HG02759 (cell line): ENCODE data around the gene SGSM2.

ENCODE experiments used
- ATAC-seq: cut with Tn5 transposase; IDR thresholded peaks from one replicate; pipeline ENCODE4 v1.9.1; 2021; ENCODE audit warnings: mild to moderate bottlenecking, moderate library complexity; ENCODE audit not compliant: unreplicated experiment

SGSM2 gene

GRCh38 chr17:2416010-2416734, 78.9 kb downstream of the SGSM2 start:
- no peak for ATAC-seq

GRCh38 chr17:2418572-2418971, 81.3 kb downstream of the SGSM2 start:
- no peak for ATAC-seq

- no peak for ATAC-seq
Observed at GRCh38 chr17:2419486-2419885, 82.2 kb downstream of the SGSM2 start.

GRCh38 chr17:2420176-2420575, 82.9 kb downstream of the SGSM2 start:
- ATAC-seq = no peak

GRCh38 chr17:2421315-2422147, 84.2 kb downstream of the SGSM2 start:
- ATAC-seq = no peak

GRCh38 chr17:2423271-2423670, 86.0 kb downstream of the SGSM2 start:
- ATAC-seq = no peak

GRCh38 chr17:2427215-2427614, 89.9 kb downstream of the SGSM2 start:
- ATAC-seq = no peak

- no peak for ATAC-seq
Observed at GRCh38 chr17:2427910-2428309, 90.6 kb downstream of the SGSM2 start.
